ENCODE results near the gene MAP7D1. TPM values are rescaled to one million over a fixed set of nuclear protein-coding genes. Genes with fewer than 3 reads are reported as not detected.

The MAP7D1 gene
- total and polyA plus RNA-seq, 2 donors (not counting 3 experiments of a cell fraction or from before 2014, with no cell fraction given) = 69.7 to 193 TPM

GRCh38 chr1:36163426-36163825, 7.5 kb downstream of the MAP7D1 start:
- Histone ChIP-seq H3K4me3 (replicated peaks in 1 of 3; ENCODE audit: insufficient read depth in 1 of 3, low read depth in 1 of 3, low read length in 3 of 3) (no peak overlapping the region), H3K4me2 (ENCODE audit: insufficient read depth, low read length) (no peak overlapping the region), H2AFZ (ENCODE audit: low read depth, low read length) (no peak overlapping the region), H3K4me1 (ENCODE audit: control insufficient read depth, extremely low read depth, insufficient read depth, low read length) (peaks cover 40% of the 10 kb centered on the region), H3K9me1 (replicated peaks; ENCODE audit: control insufficient read depth, extremely low read depth, insufficient read depth, low read length) (no peaks in the 10 kb centered on the region), H3K27me3 (ENCODE audit: control insufficient read depth in 2 of 2, insufficient read depth in 2 of 2, low read length in 2 of 2) (no peaks in the 10 kb centered on the region), H3K79me2 (ENCODE audit: control insufficient read depth, insufficient read depth, low read length) (peaks cover 98% of the 10 kb centered on the region), H3K9me3 (replicated peaks; ENCODE audit: control insufficient read depth, insufficient read depth, low read length) (no peaks in the 10 kb centered on the region), H3K27ac (ENCODE audit: insufficient read depth, low read depth, low read length) (no peak overlapping the region), H3K9ac (replicated peaks; ENCODE audit: extremely low read depth, insufficient read depth, low read length) (no peak overlapping the region), H4K20me1 (replicated peaks; ENCODE audit: control insufficient read depth, extremely low read depth, insufficient read depth, low read length) (peaks cover 6% of the 10 kb centered on the region), H3K36me3 (ENCODE audit: control insufficient read depth in 2 of 2, extremely low read depth in 1 of 2, insufficient read depth in 2 of 2, low read length in 2 of 2) (peaks cover 7 to 8% of the 10 kb centered on the region in 2 experiments)
- intact Hi-C loops (cut with micrococcal nuclease) = no loop called here
- ChIA-PET CTCF (interaction anchor here (1.0 to 4.8 kb wide), 6 partner anchors 9 to 122 kb away, joined by 3 to 62 read pairs (median 14); partner anchors contain the start of gene TRAPPC3), POLR2A (interaction anchor here (0.7 kb wide), 1 partner anchor 15 kb away, joined by 6 read pairs; no protein-coding TSS in a partner anchor)
- no TSS peak for BruUV-seq (replicated peaks)
- dilution Hi-C loops (cut with MboI; ENCODE audit: extremely low pct_ligation_motif_present, low sequenced_read_pairs) = no loop called here
- no peak for TF ChIP-seq POLR2AphosphoS5 (IDR thresholded peaks at IDR 0.05; ENCODE audit: insufficient read depth, low read depth, low read length)
- TF ChIP-seq GATA2 (IDR thresholded peaks at IDR 0.05; ENCODE audit: insufficient read depth, insufficient read length, low read depth, low read length) = no peak
- TF ChIP-seq CTCF (IDR thresholded peaks at IDR 0.05; ENCODE audit: extremely low read depth in 1 of 2, insufficient read depth in 1 of 2, low read depth in 1 of 2, low read length in 2 of 2) = no peak
- DNase-seq (ENCODE audit: low read depth, low spot score) (no peak), FAIRE-seq (peak; percentile 4)

GRCh38 chr1:36164361-36164760, 8.4 kb downstream of the MAP7D1 start:
- intact Hi-C loops (cut with micrococcal nuclease) (no loop called here), dilution Hi-C loops (cut with MboI; ENCODE audit: extremely low pct_ligation_motif_present, low sequenced_read_pairs) (no loop called here)
- Histone ChIP-seq H3K4me2 (ENCODE audit: insufficient read depth, low read length) (no peak overlapping the region), H3K27ac (ENCODE audit: insufficient read depth, low read depth, low read length) (no peak overlapping the region), H3K79me2 (ENCODE audit: control insufficient read depth, insufficient read depth, low read length) (peaks cover 93% of the 10 kb centered on the region), H3K9me3 (replicated peaks; ENCODE audit: control insufficient read depth, insufficient read depth, low read length) (no peaks in the 10 kb centered on the region), H3K27me3 (ENCODE audit: control insufficient read depth in 2 of 2, insufficient read depth in 2 of 2, low read length in 2 of 2) (no peaks in the 10 kb centered on the region), H3K9me1 (replicated peaks; ENCODE audit: control insufficient read depth, extremely low read depth, insufficient read depth, low read length) (no peaks in the 10 kb centered on the region), H3K36me3 (ENCODE audit: control insufficient read depth in 2 of 2, extremely low read depth in 1 of 2, insufficient read depth in 2 of 2, low read length in 2 of 2) (peaks cover 8% of the 10 kb centered on the region in 2 experiments), H3K9ac (replicated peaks; ENCODE audit: extremely low read depth, insufficient read depth, low read length) (no peak overlapping the region), H4K20me1 (replicated peaks; ENCODE audit: control insufficient read depth, extremely low read depth, insufficient read depth, low read length) (peaks cover 6% of the 10 kb centered on the region), H3K4me3 (replicated peaks in 1 of 3; ENCODE audit: insufficient read depth in 1 of 3, low read depth in 1 of 3, low read length in 3 of 3) (no peak overlapping the region), H3K4me1 (ENCODE audit: control insufficient read depth, extremely low read depth, insufficient read depth, low read length) (peaks cover 34% of the 10 kb centered on the region), H2AFZ (ENCODE audit: low read depth, low read length) (no peak overlapping the region)
- no peak for FAIRE-seq
- DNase-seq (ENCODE audit: low read depth, low spot score) = no peak
- ChIA-PET CTCF (interaction anchor here (1.5 to 2.1 kb wide), 2 partner anchors 13 to 24 kb away, joined by 3 to 9 read pairs; no protein-coding TSS in a partner anchor), POLR2A (no interaction called here)
- BruUV-seq (replicated peaks) = no TSS peak
- TF ChIP-seq MAX (IDR thresholded peaks at IDR 0.05; ENCODE audit: insufficient read depth, insufficient read length) (no peak), GATA2 (IDR thresholded peaks at IDR 0.05; ENCODE audit: insufficient read depth, insufficient read length, low read depth, low read length) (no peak), MYC (IDR thresholded peaks at IDR 0.05; ENCODE audit: low read depth, low read length) (no peak), FOS (IDR thresholded peaks at IDR 0.05; ENCODE audit: borderline replicate concordance, insufficient read depth, low read length) (no peak), EZH2 (IDR thresholded peaks at IDR 0.05; ENCODE audit: borderline replicate concordance, low read depth, low read length, severe bottlenecking) (no peak), POLR2AphosphoS5 (IDR thresholded peaks at IDR 0.05; ENCODE audit: insufficient read depth, low read depth, low read length) (no peak), POLR2A (IDR thresholded peaks at IDR 0.05; ENCODE audit: low read depth, low read length) (no peak), JUN (IDR thresholded peaks at IDR 0.05; ENCODE audit: borderline replicate concordance, insufficient read depth, insufficient read length, low read depth) (no peak)
